ENCODE data around the gene ZNF714. TPM values are rescaled to one million over a fixed set of nuclear protein-coding genes. Genes with fewer than 3 reads are reported as not detected.

ZNF714 gene
- total and polyA plus RNA-seq, 9 of the 15 experiments (the other 6 are each of a cell fraction or from before 2014, with no cell fraction given) = 16.2 to 40.8 (median 28.9) TPM

DNA sequence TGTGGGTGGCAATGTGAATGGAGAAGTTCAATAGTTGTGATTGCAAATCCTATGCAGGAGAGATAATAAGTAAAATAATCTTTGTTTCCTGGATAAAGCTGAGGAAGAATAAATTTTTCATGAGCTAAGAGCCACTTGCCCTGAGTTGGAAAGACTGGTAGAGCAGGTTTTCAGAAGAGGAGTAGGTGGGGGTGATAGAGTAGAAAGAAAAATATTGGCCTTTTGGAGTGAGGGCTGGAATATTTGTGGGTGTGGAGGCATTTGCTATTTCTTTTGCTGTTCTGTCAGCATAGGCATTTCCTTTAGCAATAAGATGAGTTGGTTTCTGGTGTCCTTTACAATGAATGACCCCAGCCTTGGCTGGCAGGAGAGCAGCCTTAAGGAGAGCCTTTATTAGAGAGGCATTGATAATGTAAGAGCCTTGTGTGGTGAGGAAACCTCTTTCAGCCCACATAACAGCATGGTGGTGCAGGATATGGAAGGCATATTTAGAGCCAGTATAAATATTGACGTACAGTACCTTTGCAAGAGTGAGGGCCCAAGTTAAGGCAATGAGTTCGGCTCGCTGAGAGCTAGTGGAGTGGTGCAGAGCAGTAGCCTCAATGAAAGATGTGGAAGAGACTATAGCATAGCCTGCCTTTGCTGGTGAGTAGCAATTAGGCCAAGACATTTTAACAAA is 48.2 kb downstream of the ZNF714 start (continued):
- TF ChIP-seq, protein P1, sequence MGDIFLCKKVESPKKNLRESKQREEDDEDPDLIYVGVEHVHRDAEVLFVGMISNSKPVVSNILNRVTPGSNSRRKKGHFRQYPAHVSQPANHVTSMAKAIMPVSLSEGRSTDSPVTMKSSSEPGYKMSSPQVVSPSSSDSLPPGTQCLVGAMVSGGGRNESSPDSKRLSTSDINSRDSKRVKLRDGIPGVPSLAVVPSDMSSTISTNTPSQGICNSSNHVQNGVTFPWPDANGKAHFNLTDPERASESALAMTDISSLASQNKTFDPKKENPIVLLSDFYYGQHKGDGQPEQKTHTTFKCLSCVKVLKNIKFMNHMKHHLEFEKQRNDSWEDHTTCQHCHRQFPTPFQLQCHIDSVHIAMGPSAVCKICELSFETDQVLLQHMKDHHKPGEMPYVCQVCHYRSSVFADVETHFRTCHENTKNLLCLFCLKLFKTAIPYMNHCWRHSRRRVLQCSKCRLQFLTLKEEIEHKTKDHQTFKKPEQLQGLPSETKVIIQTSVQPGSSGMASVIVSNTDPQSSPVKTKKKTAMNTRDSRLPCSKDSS (IDR thresholded peaks at IDR 0.05; ENCODE audit: low read depth, partially characterized antibody) = peak; percentile 58
- TF ChIP-seq DNMT1 (IDR thresholded peaks at IDR 0.05) = no peak
- TF ChIP-seq CBX3 (IDR thresholded peaks at IDR 0.05; ENCODE audit: borderline replicate concordance in 1 of 2, low read length in 2 of 2) = peak in 1 of 2 experiments; percentile 54; a peak in 1 of 3 replicates
- peak; percentile 70; the same call in 1 of the 2 replicates for TF ChIP-seq TRIM28 (IDR thresholded peaks at IDR 0.05)
- no peak for TF ChIP-seq U2AF2 (optimal IDR thresholded peaks at IDR 0.05; ENCODE audit: low read depth, low read length)
- TF ChIP-seq SAP30 (IDR thresholded peaks at IDR 0.05; ENCODE audit: borderline replicate concordance, insufficient read depth, low read depth, low read length, poor library complexity, severe bottlenecking) = no peak
- no peak for TF ChIP-seq PHB (CRISPR knock-in tag; IDR thresholded peaks at IDR 0.05)
- TF ChIP-seq ZNF175 (CRISPR knock-in tag; IDR thresholded peaks at IDR 0.05; ENCODE audit: low read depth) = no peak
- TF ChIP-seq ZBTB1 (CRISPR knock-in tag; IDR thresholded peaks at IDR 0.05; ENCODE audit: borderline replicate concordance, low read depth) = no peak
- TF ChIP-seq GATA2 (CRISPR knock-in tag; IDR thresholded peaks at IDR 0.05) = no peak
- TF ChIP-seq MYNN (IDR thresholded peaks at IDR 0.05) = no peak
- TF ChIP-seq MYNN (CRISPR knock-in tag; IDR thresholded peaks at IDR 0.05) = no peak
- TF ChIP-seq, protein P2, sequence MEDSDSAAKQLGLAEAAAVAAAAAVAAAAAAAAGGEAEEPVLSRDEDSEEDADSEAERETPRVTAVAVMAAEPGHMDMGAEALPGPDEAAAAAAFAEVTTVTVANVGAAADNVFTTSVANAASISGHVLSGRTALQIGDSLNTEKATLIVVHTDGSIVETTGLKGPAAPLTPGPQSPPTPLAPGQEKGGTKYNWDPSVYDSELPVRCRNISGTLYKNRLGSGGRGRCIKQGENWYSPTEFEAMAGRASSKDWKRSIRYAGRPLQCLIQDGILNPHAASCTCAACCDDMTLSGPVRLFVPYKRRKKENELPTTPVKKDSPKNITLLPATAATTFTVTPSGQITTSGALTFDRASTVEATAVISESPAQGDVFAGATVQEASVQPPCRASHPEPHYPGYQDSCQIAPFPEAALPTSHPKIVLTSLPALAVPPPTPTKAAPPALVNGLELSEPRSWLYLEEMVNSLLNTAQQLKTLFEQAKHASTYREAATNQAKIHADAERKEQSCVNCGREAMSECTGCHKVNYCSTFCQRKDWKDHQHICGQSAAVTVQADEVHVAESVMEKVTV (CRISPR knock-in tag; IDR thresholded peaks at IDR 0.05) = no peak
- peak; percentile 55; the same call in 1 of the 2 replicates for TF ChIP-seq CBX5 (IDR thresholded peaks at IDR 0.05; ENCODE audit: borderline replicate concordance, low read depth)
- no peak for TF ChIP-seq HNRNPH1 (optimal IDR thresholded peaks at IDR 0.05; ENCODE audit: low read depth, low read length)
- TF ChIP-seq RFX7 (CRISPR knock-in tag; IDR thresholded peaks at IDR 0.05) = no peak
- no peak for TF ChIP-seq ZNF263 (CRISPR knock-in tag; IDR thresholded peaks at IDR 0.05; ENCODE audit: borderline replicate concordance)
- TF ChIP-seq TRIM24 (IDR thresholded peaks at IDR 0.05) = 0 out of 4 replicates have a peak, but pooled peaks of 1 of the 2 experiments have one; percentile 23
- no peak for TF ChIP-seq CTBP1 (IDR thresholded peaks at IDR 0.05; ENCODE audit: borderline replicate concordance)

All from K562 (cell line).